ENCODE results near the gene CCDC134. TPM values are rescaled to one million over a fixed set of nuclear protein-coding genes. Genes with fewer than 3 reads are reported as not detected.

Gene CCDC134
- total and polyA plus RNA-seq, 2 of the 8 experiments (the other 6 are each of a cell fraction or from before 2014, with no cell fraction given), result 7.7 to 20.0 TPM

DNA sequence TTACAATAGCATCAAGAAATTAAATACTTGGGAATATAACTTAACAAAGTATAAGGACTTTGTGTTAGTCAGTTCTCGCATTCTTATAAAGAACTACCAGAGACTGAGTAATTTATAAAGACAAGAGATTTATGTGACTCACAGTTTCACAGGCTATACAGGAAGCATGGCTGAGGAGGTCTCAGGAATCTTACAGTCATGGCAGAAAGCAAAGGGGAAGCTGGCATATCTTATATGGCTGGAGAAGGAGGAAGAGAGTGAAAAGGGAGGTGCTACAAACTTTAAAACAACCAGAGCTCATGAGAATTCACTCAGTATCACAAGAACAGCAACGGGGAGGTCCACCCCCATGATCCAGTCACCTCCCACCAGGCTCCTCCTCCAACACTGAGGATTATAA, 32.0 kb upstream of the CCDC134 start:
- Histone ChIP-seq H2AFZ (ENCODE audit: low read length) (no peak overlapping the region), H2BK20ac (ENCODE audit: low read length) (no peak overlapping the region), H3K23me2 (ENCODE audit: low read depth, low read length) (0 out of 2 replicates have a peak, but pooled peaks cover 2% of the 10 kb centered on the region), H3K27ac (ENCODE audit: low read depth, low read length) (no peak overlapping the region), H3K4me1 (replicated peaks in 1 of 4; ENCODE audit: control insufficient read depth in 3 of 4, insufficient read depth in 4 of 4, low read length in 3 of 4) (no peaks in the 10 kb centered on the region), H4K8ac (ENCODE audit: extremely low read depth, insufficient read depth, low read length) (no peak overlapping the region), H3K79me2 (ENCODE audit: control insufficient read depth in 1 of 2, insufficient read depth in 2 of 2, low read length in 2 of 2) (no peaks in the 10 kb centered on the region), H4K91ac (replicated peaks; ENCODE audit: insufficient read length, low read length) (no peak overlapping the region), H3K79me1 (ENCODE audit: low read depth, low read length) (no peaks in the 10 kb centered on the region), H3K4me2 (ENCODE audit: insufficient read depth in 1 of 2, low read depth in 2 of 2, low read length in 2 of 2) (no peak overlapping the region), H2BK12ac (ENCODE audit: low read depth, low read length) (no peak overlapping the region), H3K4me3 (ENCODE audit: extremely low read depth in 1 of 4, insufficient read depth in 2 of 4, low read depth in 3 of 4, low read length in 4 of 4) (no peak overlapping the region), H3K18ac (ENCODE audit: extremely low read depth, low read length) (no peak overlapping the region), H3K14ac (ENCODE audit: insufficient read length) (no peak overlapping the region), H2BK5ac (ENCODE audit: low read depth, low read length) (no peak overlapping the region), H3K9me3 (ENCODE audit: insufficient read depth in 2 of 2, low read depth in 1 of 2, low read length in 1 of 2) (no peaks in the 10 kb centered on the region), H3K56ac (replicated peaks; ENCODE audit: insufficient read length, low read depth, low read length) (no peak overlapping the region), H2AK5ac (ENCODE audit: low read depth, low read length) (no peak overlapping the region), H3K27me3 (replicated peaks in 1 of 4; ENCODE audit: control insufficient read depth in 3 of 4, extremely low read depth in 1 of 4, insufficient read depth in 3 of 4, low read length in 3 of 4) (no peaks in the 10 kb centered on the region; a peak in 1 of 7 replicates), H4K5ac (ENCODE audit: insufficient read length, low read depth, low read length) (no peak overlapping the region), H3K9ac (replicated peaks in 1 of 4; ENCODE audit: extremely low read depth in 1 of 4, low read depth in 3 of 4, low read length in 3 of 4) (no peak overlapping the region), H2BK120ac (replicated peaks; ENCODE audit: low read depth, low read length) (no peak overlapping the region), H3K4ac (replicated peaks; ENCODE audit: insufficient read length, low read depth, low read length) (no peak overlapping the region), H2BK15ac (ENCODE audit: low read length) (no peak overlapping the region), H4K20me1 (replicated peaks in 1 of 2; ENCODE audit: control insufficient read depth in 1 of 2, insufficient read depth in 2 of 2, low read length in 2 of 2) (no peaks in the 10 kb centered on the region), H3K36me3 (ENCODE audit: control insufficient read depth in 2 of 4, insufficient read depth in 4 of 4, low read length in 3 of 4) (no peaks in the 10 kb centered on the region), H3K23ac (ENCODE audit: insufficient read length) (no peak overlapping the region)
- WGBS, 2 experiments (ENCODE audit: extremely low coverage in 1 of 2, insufficient coverage in 1 of 2, insufficient read length in 1 of 2, insufficient replicate concordance in 2 of 2, low coverage in 1 of 2, low lambda C conversion rate in 2 of 2, missing lambda C conversion rate in 1 of 2), result 86% methylated on average over 2 of the region's 2 CpGs; no CpG with 5 or more reads in 1 of the 2 experiments
- ChIA-PET POLR2A (ENCODE audit: partially characterized antibody) (interaction anchor here (0.6 to 2.5 kb wide), 3 partner anchors 12 to 65 kb away, joined by 3 to 5 read pairs (median 4); partner anchors contain the start of gene CCDC134), CTCF (ENCODE audit: partially characterized antibody) (interaction anchor here (1.1 to 9.1 kb wide), 6 partner anchors 10 to 89 kb away, joined by 3 to 54 read pairs (median 6); no protein-coding TSS in a partner anchor)
- no peak for DNase-seq (ENCODE audit: low read depth in 1 of 2, low spot score in 2 of 2)
- no peak for FAIRE-seq
- TF ChIP-seq SIN3A (conservative IDR thresholded peaks at IDR 0.05 in 1 of 2, IDR thresholded peaks at IDR 0.05 in 1 of 2; ENCODE audit: low read depth in 1 of 2, low read length in 2 of 2) (no peak), BRCA1 (IDR thresholded peaks at IDR 0.05; ENCODE audit: low read depth, low read length) (no peak), CTBP2 (IDR thresholded peaks at IDR 0.05; ENCODE audit: borderline replicate concordance, insufficient read depth, insufficient read length, low read length) (no peak), SP1 (IDR thresholded peaks at IDR 0.05; ENCODE audit: low read depth, low read length) (no peak), SIRT6 (IDR thresholded peaks at IDR 0.05; ENCODE audit: low read length) (no peak), RBBP5 (IDR thresholded peaks at IDR 0.05; ENCODE audit: borderline replicate concordance, low read depth, low read length) (no peak)

Measured in H1 (cell line).